Left kidney (tissue), 2 donors: ENCODE results near the gene GNAL. TPM values are rescaled to one million over a fixed set of nuclear protein-coding genes. Genes with fewer than 3 reads are reported as not detected.

Source experiments
- DNase-seq: peaks from one replicate; pipeline ENCODE4 v3.0.0-alpha.2; 2013
- polyA plus RNA-seq: library from polyadenylated mRNA; unstranded; fragments of 120-200 nt; gene quantifications from one replicate; pipeline ENCODE4 v1.2.1, GENCODE V29; 2013; ENCODE audit not compliant: insufficient read length

GNAL gene
- polyA plus RNA-seq, 1 donor, result 4.9 TPM

DNA sequence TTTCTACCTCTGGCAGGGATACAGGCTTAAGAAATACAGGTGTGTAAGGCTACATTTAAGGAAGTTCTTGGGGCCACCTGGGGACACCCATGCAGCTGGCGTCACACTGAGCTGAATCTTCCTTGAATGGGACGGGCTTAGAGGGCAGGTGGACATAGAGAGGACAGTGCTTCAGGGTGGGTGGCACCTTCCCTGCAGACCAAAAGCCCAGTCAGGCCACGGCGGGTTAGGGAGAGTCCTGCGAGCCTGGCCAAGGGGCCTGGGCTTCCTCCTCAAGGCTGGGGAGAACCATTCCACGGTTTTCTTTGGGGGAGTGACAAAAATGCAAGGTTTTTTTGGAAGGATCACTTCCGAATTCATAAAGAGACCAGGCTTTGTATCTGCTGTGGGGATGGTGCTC is 73.4 kb downstream of the GNAL start:
- DNase-seq, result no peak

DNA sequence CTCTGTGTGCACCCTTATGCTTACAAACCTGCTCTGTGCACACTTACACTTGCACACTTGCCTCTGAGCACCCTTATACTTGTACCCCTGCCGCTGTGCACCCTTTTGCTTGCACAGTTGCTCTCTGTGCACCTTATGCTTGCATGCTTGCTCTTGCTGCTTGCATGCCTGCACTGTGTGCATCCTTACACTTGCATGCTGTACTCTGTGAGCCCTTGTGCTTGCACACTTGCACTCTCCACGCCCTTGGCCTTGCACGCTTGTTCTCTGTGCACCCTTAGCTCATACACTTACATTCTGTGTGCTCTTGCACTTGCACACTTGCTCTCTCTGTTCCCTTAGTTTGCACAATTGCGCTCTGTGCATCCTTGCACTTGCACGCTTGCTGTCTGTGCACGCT is 78.3 kb downstream of the GNAL start:
- no peak for DNase-seq

DNA sequence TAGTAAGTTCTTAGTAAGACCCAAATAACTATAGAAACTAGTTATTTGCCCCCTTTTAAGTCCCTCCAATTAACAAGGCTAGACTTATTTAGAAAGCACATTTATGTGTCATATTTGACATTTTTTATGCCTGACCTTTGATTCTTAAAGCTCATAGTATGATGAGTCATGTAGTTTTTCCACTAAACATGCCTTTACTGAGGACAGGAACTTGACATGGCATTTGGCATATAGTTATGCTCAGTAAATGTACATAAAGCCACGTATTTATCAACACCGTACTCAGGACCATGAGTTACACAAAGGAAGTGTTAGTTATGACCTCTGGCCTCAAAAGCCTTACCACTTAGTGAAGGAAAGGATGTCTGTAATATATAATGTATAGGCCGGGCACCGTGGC is 78.9 kb downstream of the GNAL start:
- no peak for DNase-seq

GRCh38 chr18:11775436-11776174 is 86.5 kb downstream of the GNAL start:
- peak; percentile 33 for DNase-seq

- no peak for DNase-seq
These were observed 91.0 kb downstream of the GNAL start for GRCh38 chr18:11780042-11780441.

DNA sequence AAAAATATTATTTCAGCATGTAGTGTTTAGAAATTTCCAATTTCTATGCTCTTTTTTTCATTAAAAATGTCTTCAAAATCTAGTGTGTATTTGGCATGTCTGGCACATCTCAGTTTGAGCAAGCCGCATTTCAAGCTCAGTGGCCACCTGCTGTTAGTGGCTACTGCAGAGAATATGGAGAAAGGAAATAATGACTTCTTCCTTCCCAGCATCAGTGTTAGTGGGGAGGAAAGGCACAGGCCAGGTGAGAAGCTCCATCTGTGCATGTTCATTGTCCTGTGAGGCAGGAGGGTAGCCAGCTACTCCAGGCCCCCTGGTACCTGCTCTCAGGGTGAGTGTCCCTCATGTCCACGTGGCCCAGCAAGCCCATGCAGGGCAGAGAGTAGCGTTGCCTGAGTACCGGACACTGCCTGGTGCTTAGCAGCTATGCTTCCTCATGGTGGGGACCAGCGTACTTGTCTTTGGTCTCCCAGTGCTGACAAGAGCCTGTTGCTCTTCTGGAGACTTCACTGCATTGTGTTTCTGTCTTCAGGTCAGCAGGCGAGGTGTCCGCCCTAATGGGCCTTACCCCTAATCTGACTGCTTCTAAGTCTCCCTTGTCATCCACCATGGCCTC is 94.8 kb downstream of the GNAL start:
- no peak for DNase-seq

DNA sequence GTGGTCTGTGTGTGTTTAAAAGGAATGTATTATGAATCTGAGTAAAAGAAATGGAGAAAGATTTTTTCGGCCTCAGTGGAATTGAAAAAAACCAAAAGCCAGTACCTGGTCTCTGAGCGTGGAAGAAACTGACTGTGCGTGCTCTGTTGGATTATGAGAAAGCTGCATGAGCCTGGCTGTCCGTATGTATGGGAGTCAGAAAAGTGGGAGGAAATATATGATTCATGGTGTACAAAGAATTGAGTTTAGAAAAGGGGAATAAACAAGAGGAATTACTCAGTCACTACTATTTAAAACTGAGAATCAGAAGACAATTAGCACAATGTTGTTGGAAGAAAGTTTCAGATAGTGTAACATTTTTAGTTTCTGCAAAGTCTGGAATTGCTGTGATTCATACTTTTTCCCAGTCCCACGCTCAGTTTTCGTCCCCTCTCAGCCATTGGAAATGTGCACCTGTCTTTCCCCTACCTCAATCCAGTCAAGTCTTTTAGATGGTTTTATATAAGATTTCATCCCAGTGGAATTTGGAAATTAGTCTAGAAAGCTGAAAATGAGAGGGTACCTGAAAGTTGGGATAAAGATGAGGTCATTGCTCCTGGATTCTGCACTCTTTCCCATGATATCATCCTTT is 95.7 kb downstream of the GNAL start:
- no peak for DNase-seq

- DNase-seq, result peak; percentile 36
These were observed 96.5 kb downstream of the GNAL start for GRCh38 chr18:11785444-11786055.

DNA sequence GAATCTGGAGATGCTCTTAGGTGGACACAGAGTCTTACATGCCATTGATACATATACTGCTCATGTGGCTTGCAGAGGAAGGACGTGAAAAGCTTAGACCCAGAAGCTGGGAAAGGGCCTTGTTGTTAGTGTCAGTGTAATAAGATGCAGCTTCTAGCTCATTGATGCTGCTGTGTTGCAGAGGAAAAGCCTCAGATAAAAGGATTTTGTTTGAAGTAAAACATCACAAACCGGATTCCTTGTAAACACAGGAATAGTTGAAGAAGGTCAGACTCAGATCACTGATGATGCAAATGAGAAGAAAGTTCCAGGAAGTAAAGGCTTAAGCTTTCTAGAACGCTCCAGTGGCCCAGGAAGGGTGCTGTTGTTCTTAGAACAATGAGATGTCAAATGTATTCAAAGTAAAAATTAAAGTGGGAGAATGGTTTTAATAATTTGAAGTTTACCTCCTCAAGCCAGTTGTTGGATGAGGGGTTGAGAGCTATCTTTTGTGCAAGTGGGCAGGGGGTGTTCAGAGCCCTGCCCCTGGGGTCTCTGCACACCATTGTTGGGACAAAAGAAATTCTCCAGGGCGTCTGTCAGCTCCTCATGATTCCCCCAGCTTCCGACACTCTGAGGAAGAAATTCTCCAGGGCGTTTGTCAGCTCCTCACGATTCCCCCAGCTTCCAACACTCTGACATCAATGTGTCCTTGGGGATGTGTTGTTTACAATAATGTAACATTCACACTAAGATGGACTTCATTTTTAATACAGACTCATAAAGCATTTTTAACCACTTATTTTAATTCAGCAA is 100.8 kb downstream of the GNAL start:
- DNase-seq, result no peak

GRCh38 chr18:11791131-11791530 is 102.1 kb downstream of the GNAL start:
- no peak for DNase-seq

DNA sequence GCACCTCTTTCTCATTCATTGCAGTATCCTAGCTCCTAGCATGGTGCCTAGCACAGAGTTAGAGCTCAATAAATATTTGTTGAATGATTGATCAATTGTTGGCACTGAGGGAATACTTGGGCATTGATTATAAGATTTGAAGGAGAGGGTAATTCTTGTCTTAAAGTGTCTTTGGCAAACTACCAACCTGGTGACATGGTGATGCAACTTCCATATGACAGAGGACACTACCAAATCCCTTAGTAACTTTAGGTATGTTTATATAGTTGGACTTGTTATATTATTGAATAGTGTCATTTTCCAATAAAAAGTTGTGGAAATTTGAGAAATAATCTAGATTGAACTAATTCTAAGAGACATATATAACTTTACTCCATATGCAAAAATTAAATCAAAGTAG is 103.6 kb downstream of the GNAL start:
- no peak for DNase-seq

GRCh38 chr18:11794195-11794594 is 105.1 kb downstream of the GNAL start:
- no peak for DNase-seq

DNA sequence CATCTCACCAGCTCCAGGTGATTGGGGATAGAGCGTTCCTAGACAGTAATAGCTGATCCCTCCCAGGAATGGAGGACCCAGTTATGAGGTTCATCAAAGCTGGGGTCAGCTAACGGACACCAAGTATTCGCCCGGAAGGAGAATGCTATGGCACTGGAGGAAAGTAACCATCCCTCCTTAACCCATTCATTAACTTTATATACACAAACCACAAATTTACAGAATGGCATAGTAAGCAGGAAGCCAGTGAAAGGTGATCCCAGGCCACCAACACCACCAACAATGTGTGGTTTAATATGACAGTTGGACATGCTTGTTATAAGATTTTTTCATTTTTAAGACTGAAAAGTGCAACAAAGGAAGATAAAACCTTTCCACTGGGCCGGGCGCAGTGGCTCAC is 106.9 kb downstream of the GNAL start:
- no peak for DNase-seq

DNA sequence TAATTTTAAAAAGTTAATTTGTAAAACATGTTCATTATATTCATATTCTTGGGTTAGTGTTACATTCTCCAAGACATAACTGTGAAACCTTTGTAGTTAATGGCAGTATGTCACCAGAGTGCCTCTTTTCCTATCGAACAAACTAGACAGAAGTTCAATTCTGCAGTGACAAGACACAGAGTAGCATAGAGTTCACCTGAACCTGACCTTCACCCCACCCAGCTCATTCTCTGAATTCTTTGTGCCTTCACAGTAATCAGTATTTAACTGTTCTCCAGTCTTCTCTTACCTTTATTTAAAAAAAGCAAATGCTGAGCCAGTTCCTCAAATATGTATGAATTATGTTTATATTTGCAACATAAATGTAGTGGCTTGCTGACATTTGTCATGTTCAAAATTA is 109.2 kb downstream of the GNAL start:
- no peak for DNase-seq

- no peak for DNase-seq
These were observed 110.0 kb downstream of the GNAL start for GRCh38 chr18:11799066-11799465.

DNA sequence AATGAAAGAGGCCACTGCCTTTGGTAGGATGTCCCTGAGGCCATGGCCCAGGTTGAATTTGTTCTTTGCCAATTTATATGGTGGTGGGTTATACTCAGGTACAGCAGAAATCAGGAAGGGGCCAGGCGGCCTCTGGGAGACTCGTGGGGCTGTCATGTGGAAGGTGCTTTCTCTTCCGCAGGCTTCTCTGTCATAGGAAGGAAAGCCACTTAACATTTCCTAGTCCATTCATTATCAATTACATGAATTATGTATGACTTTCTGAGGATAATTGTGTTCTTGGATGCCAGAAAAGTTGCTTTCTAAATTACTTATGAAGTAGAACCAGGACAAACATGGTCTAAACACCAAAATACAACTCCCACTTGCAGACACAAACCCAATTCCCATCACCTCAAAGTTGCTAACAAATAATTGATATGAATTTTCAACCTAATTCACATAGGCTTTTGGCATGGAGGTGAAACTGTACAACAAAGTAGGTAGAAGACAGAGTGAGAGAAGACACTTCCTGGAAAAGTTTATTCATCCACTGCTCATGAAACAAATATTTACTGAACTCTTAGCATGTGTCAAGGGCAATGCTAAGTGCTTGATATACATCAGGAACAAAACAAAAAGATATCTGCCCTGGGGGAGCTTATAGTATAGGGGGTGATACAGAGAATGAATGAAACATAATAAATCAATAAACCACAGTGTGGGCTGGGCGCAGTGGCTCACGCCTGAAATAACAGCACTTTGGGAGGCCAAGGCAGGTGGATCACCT is 111.7 kb downstream of the GNAL start:
- DNase-seq, result no peak

DNA sequence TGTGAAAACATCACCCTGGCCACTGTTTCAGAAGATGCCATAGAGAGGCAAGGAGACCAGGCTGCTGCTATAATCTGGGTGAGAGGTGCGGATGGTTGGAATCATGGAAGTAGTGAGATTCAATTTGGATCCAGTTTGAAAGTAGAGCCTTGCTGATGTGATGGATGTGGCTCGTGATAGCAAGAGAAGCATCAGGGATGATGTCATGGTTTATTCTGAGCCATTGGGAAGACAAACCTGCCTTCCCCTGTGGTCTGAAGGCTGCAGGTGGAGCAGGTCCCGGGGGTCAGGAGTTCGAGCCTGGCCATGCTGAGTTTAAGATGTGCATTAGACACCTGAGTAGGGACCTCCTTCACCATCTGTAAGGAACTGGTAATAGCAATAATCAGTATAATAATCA is 112.5 kb downstream of the GNAL start:
- DNase-seq, result no peak

DNA sequence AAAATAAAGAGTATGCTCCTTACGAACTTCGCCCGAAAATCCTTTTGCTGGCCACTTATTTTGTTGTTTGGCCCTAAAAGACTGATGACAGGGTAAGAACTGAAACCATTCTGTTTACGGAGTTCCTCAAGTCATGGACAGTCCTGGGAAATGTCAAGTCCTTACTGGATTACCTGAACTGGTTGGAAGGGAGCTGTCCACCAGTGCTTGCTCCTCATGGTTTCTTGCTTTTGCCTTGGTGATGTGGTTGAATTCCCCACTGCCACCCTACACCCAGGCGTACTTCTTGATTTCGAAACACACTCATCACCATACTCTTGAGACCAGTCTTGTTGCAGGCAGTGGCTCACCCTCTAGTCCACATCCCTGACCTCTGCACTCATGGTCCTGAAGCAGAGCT is 113.1 kb downstream of the GNAL start:
- no peak for DNase-seq

GRCh38 chr18:11802586-11802985 is 113.5 kb downstream of the GNAL start:
- DNase-seq, result no peak

- no peak for DNase-seq
These were observed 118.2 kb downstream of the GNAL start for GRCh38 chr18:11807233-11807632.

DNA sequence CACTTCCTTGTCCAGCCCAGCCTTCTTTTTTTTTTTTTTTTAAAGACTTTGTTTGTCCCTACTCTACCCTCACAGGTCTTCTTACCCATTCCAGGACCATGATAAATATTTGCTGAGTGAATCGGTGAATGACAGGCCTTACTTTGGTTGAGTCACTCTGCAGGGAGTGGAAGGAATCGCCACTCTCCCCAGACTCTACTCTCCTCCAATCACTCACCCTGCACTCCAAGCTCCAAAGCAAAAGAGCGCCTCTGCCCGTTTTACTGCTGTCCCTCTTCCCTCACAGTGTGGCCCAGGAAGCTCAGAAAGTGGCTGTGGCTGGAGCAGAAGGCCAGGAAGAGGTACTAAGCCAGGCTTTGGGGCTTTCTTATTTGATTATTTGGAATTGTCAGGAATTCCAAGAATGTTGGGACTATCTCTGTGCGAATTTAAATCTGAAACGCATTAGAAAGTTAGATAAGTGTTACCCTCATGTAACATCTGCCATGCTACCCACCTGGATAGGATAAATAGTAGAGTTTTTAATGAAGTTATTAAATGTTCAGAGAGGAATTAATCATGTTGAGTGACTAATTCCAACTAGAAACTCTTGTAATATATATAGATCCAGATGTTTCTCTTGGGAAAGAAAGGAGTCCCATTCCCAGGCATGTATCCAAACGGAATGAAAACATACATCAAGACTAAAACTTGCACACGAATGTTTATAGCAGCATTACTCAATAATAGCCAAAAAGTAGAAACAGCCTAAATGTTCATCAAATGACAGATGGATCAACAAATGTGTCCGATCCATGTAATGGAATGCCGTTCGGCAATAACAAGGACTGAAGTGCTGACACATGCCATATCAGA is 119.2 kb downstream of the GNAL start:
- DNase-seq, result no peak
